GM12892 (cell line): ENCODE data around the gene ASB6.

Experiments used
- POLR2A ChIP-seq: IDR thresholded peaks from 2 replicates; pipeline ENCODE4 v1.6.1; 2011; ENCODE audit warnings: low read depth, low read length, control low read depth
- POLR2AphosphoS5 ChIP-seq: IDR thresholded peaks from 2 replicates; pipeline ENCODE4 v1.6.1; 2011; ENCODE audit warnings: low read depth, low read length, control low read depth

GRCh38 chr9:129612123-129612522 is 29.8 kb downstream of the ASB6 start:
- TF ChIP-seq POLR2AphosphoS5 (no peak), POLR2A (no peak)
